Astrocyte of the spinal cord (primary cell): ENCODE data around the gene ZMIZ1.
A peak's percentile ranks its signal among the peaks of the same experiment; 100 is the strongest.

Experiments used
- DNase-seq: peaks from one replicate; pipeline ENCODE4 v3.0.0; 2011; ENCODE audit warnings: low read depth, low spot score
- H3K4me3 ChIP-seq: 2 replicates; pipeline ENCODE4 v1.5.1; 2011; ENCODE audit warnings: low read depth, mild to moderate bottlenecking, low read length, moderate library complexity
- CTCF ChIP-seq: IDR thresholded peaks from 2 replicates; pipeline ENCODE4 v1.5.1; 2012; ENCODE audit warnings: low read depth, mild to moderate bottlenecking, low read length, inconsistent platforms
- in situ Hi-C: cut with HindIII; loops from 2 replicates; pipeline ENCODE4 v1.10.0; 2017; ENCODE audit warnings: low sequenced_read_pairs

Gene ZMIZ1

GRCh38 chr10:79221110-79222051 lies 152.6 kb downstream of the ZMIZ1 start:
- no peak for TF ChIP-seq CTCF
- in situ Hi-C loops: no loop called here
- DNase-seq: peak; percentile 76
- no peak overlapping the region for H3K4me3 ChIP-seq

- H3K4me3 ChIP-seq: no peak overlapping the region
- in situ Hi-C loops: no loop called here
- TF ChIP-seq CTCF: no peak
- DNase-seq: no peak
Measured at GRCh38 chr10:79222186-79222585, 153.4 kb downstream of the ZMIZ1 start.

GRCh38 chr10:79223091-79224048 lies 154.6 kb downstream of the ZMIZ1 start:
- DNase-seq: peak; percentile 69
- in situ Hi-C loops: no loop called here
- H3K4me3 ChIP-seq: no peak overlapping the region
- TF ChIP-seq CTCF: no peak

- in situ Hi-C loops: no loop called here
- no peak for TF ChIP-seq CTCF
- DNase-seq: no peak
- no peak overlapping the region for H3K4me3 ChIP-seq
Measured at GRCh38 chr10:79224263-79224949, 155.6 kb downstream of the ZMIZ1 start.

- in situ Hi-C loops: no loop called here
- H3K4me3 ChIP-seq: no peak overlapping the region
- DNase-seq: no peak
- TF ChIP-seq CTCF: no peak
Measured at GRCh38 chr10:79224992-79225391, 156.2 kb downstream of the ZMIZ1 start.
